ENCODE results near the gene SQSTM1. TPM values are rescaled to one million over a fixed set of nuclear protein-coding genes. Genes with fewer than 3 reads are reported as not detected.
A peak's percentile ranks its signal among the peaks of the same experiment; 100 is the strongest.

Gene SQSTM1
- total RNA-seq, 1 experiment from 2014 or later = 612 TPM

DNA sequence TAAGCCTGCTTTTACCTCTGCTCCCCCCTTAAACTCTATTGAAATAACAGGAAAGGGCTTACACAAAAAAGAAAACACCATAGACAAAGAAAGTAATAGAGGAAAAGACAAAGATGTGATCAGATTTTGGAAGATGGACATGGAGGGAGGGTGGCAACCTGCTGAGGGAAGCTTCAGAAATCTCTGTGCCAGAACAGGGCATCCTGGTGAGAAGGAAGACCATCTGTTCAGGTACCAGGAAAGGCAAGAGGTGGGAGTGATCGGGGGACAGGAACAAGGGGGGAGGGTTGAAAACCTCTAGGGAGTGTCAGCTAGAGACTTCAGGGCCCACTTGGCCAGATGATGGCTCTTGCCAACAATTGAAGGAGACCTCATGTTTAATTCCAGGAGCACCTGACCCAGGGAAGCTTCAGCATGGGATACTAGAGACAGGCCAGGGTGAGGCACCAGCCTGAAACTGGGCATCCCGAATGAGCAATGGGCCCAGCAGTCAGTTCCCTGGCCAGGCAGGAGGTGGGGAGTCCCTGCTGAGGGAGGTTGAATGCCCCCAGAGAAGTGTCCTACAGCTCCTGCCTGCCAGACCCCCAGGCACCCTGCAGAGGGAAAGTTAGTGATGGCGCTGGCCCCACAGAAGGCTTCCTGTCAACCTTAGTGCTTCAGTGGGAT, 8.2 kb downstream of the SQSTM1 start:
- ChIA-PET POLR2A (interaction anchor here (0.9 to 3.8 kb wide), 3 partner anchors 8 to 66 kb away, joined by 3 to 14 read pairs (median 4); partner anchors contain the start of gene SQSTM1), CTCF (interaction anchor here (0.6 kb wide), 1 partner anchor 66 kb away, joined by 3 read pairs; no protein-coding TSS in a partner anchor)
- H3K4me3 Mint-ChIP-seq (ENCODE audit: unreplicated experiment) = no peak overlapping the region
- DNase-seq (ENCODE audit: unreplicated experiment) = no peak
- BruUV-seq (replicated peaks) = no TSS peak
- peaks cover 100% of the 10 kb centered on the region for H3K36me3 Mint-ChIP-seq (ENCODE audit: insufficient read depth, unreplicated experiment)
- no peak overlapping the region for H3K27ac Mint-ChIP-seq (ENCODE audit: low read depth, unreplicated experiment)
- no peaks in the 10 kb centered on the region for H3K27me3 Mint-ChIP-seq (ENCODE audit: insufficient read depth, unreplicated experiment)
- H3K4me1 Mint-ChIP-seq (ENCODE audit: insufficient read depth, unreplicated experiment) = peaks cover 20% of the 10 kb centered on the region
- no peaks in the 10 kb centered on the region for H3K9me3 Mint-ChIP-seq (ENCODE audit: unreplicated experiment)
- intact Hi-C loops (cut with micrococcal nuclease) = no loop called here
- TF ChIP-seq, protein P1, sequence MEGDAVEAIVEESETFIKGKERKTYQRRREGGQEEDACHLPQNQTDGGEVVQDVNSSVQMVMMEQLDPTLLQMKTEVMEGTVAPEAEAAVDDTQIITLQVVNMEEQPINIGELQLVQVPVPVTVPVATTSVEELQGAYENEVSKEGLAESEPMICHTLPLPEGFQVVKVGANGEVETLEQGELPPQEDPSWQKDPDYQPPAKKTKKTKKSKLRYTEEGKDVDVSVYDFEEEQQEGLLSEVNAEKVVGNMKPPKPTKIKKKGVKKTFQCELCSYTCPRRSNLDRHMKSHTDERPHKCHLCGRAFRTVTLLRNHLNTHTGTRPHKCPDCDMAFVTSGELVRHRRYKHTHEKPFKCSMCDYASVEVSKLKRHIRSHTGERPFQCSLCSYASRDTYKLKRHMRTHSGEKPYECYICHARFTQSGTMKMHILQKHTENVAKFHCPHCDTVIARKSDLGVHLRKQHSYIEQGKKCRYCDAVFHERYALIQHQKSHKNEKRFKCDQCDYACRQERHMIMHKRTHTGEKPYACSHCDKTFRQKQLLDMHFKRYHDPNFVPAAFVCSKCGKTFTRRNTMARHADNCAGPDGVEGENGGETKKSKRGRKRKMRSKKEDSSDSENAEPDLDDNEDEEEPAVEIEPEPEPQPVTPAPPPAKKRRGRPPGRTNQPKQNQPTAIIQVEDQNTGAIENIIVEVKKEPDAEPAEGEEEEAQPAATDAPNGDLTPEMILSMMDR (IDR thresholded peaks at IDR 0.05; ENCODE audit: unreplicated experiment) = no peak

DNA sequence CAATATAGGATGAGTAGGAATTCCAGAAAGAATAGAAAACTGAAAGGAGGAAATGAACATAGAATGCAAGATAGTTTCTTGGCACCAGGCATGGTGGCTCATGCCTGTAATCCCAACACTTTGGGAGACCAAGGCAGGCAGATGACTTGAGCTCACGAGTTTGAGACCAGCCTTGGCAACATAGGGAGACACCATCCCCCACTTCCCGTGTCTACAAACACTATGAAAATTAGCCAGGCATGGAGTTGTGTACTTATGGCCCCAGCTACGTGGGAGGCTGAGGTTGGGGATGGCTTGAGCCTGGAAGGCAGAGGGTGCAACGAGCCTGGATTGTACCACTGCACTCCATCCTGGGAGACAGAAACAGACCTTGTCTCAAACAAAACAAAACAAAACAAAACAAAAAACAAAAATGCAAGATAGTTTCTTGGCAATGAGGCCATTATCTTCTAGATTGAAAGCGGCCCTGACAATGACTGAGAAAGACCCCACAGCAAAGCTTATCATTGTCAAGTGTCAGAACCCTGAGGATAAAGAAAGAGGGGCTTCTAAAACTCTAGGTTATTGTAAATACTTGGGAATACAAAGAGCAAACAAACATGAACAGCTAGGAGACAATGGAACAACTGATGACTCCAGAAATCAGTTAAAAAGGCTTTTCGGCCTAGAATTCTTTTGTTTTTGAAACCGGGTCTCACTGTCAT, 9.2 kb downstream of the SQSTM1 start:
- Mint-ChIP-seq H3K27ac (ENCODE audit: low read depth, unreplicated experiment) (peak overlapping the region; percentile 69), H3K4me3 (ENCODE audit: unreplicated experiment) (no peak overlapping the region), H3K36me3 (ENCODE audit: insufficient read depth, unreplicated experiment) (peaks cover 99% of the 10 kb centered on the region), H3K4me1 (ENCODE audit: insufficient read depth, unreplicated experiment) (peaks cover 15% of the 10 kb centered on the region), H3K9me3 (ENCODE audit: unreplicated experiment) (no peaks in the 10 kb centered on the region), H3K27me3 (ENCODE audit: insufficient read depth, unreplicated experiment) (no peaks in the 10 kb centered on the region)
- ChIA-PET CTCF (interaction anchor here (0.6 to 0.8 kb wide), 2 partner anchors 33 to 63 kb away, joined by 3 read pairs; no protein-coding TSS in a partner anchor), POLR2A (interaction anchor here (0.9 to 3.8 kb wide), 6 partner anchors 8 to 67 kb away, joined by 3 to 14 read pairs (median 4); partner anchors contain the start of genes MRNIP and SQSTM1)
- BruUV-seq (replicated peaks) = no TSS peak
- DNase-seq (ENCODE audit: unreplicated experiment) = no peak
- intact Hi-C loops (cut with micrococcal nuclease) = no loop called here
- TF ChIP-seq, protein P1 (IDR thresholded peaks at IDR 0.05; ENCODE audit: unreplicated experiment) = no peak

- peaks cover 14% of the 10 kb centered on the region for H3K4me1 Mint-ChIP-seq (ENCODE audit: insufficient read depth, unreplicated experiment)
- intact Hi-C loops (cut with micrococcal nuclease) = no loop called here
- ChIA-PET CTCF (interaction anchor here (0.6 to 2.5 kb wide), 3 partner anchors 14 to 786 kb away, joined by 3 to 9 read pairs (median 3); no protein-coding TSS in a partner anchor), POLR2A (interaction anchor here (0.6 to 3.8 kb wide), 7 partner anchors 9 to 28 kb away, joined by 3 to 14 read pairs (median 4); partner anchors contain the start of genes MRNIP and SQSTM1)
- peak overlapping the region; percentile 16 for H3K27ac Mint-ChIP-seq (ENCODE audit: low read depth, unreplicated experiment)
- no peaks in the 10 kb centered on the region for H3K27me3 Mint-ChIP-seq (ENCODE audit: insufficient read depth, unreplicated experiment)
- no peaks in the 10 kb centered on the region for H3K9me3 Mint-ChIP-seq (ENCODE audit: unreplicated experiment)
- no TSS peak for BruUV-seq (replicated peaks)
- no peak for DNase-seq (ENCODE audit: unreplicated experiment)
- TF ChIP-seq, protein P1 (IDR thresholded peaks at IDR 0.05; ENCODE audit: unreplicated experiment) = no peak
- H3K4me3 Mint-ChIP-seq (ENCODE audit: unreplicated experiment) = no peak overlapping the region
- H3K36me3 Mint-ChIP-seq (ENCODE audit: insufficient read depth, unreplicated experiment) = peaks cover 99% of the 10 kb centered on the region
Observed at GRCh38 chr5:179830818-179831468, 10.2 kb downstream of the SQSTM1 start.

Data from MCF 10A (cell line).